Esophagus muscularis mucosa (tissue), 4 donors: ENCODE measurements around the gene SOX9. TPM values are rescaled to one million over a fixed set of nuclear protein-coding genes. Genes with fewer than 3 reads are reported as not detected.

Experiments
- DNase-seq: peaks from one replicate; pipeline ENCODE4 v3.0.0-alpha.2; 2017; ENCODE audit errors: extremely low spot score
- H3K27ac ChIP-seq, 4 donors: fragments of 200-600 bp; sonication (generic); replicated peaks in 1 of 4; 1 replicate in 3 of 4; 2 replicates in 1 of 4; pipeline ENCODE4 v1.5.1; 2016 to 2019; ENCODE audit warnings: mild to moderate bottlenecking in 1 of 4
- H3K27me3 ChIP-seq, 4 donors: fragments of 200-600 bp; sonication (generic); one replicate each; pipeline versions ENCODE4 v1.5.1 to v1.6.0; 2016 to 2019
- H3K36me3 ChIP-seq, 4 donors: fragments of 200-600 bp; sonication (generic); one replicate each; pipeline ENCODE4 v1.5.1; 2016 to 2019
- H3K4me1 ChIP-seq, 4 donors: fragments of 200-600 bp; sonication (generic); one replicate each; pipeline ENCODE4 v1.5.1; 2016 to 2019
- H3K4me3 ChIP-seq, 4 donors: fragments of 200-600 bp; sonication (generic); 1 replicate in 2 of 4; 2 replicates in 2 of 4; pipeline ENCODE4 v1.5.1; 2016 to 2019; ENCODE audit warnings: mild to moderate bottlenecking in 4 of 4, moderate library complexity in 1 of 4
- H3K9me3 ChIP-seq, 4 donors: fragments of 200-600 bp; sonication (generic); 1 replicate in 3 of 4; 2 replicates in 1 of 4; pipeline ENCODE4 v1.5.1; 2016 to 2019
- CTCF ChIP-seq, 3 experiments: fragments of 200-600 bp in 2 of 3; fragments of 450-650 bp in 1 of 3; sonication (generic) in 2 of 3; IDR thresholded peaks; one replicate each; pipeline ENCODE4 v1.5.1; 2017 to 2019; ENCODE audit warnings: antibody characterized with exemption in 3 of 3, mild to moderate bottlenecking in 2 of 3, moderate library complexity in 1 of 3
- EP300 ChIP-seq: sonication (generic); formaldehyde crosslinking; IDR thresholded peaks from one replicate; pipeline ENCODE4 v1.6.1; 2017; ENCODE audit warnings: antibody characterized with exemption
- POLR2A ChIP-seq: fragments of 450-650 bp; IDR thresholded peaks from one replicate; pipeline ENCODE4 v1.6.1; 2017; ENCODE audit warnings: antibody characterized with exemption, moderate library complexity, mild to moderate bottlenecking, low read depth
- POLR2AphosphoS5 ChIP-seq, 2 donors: sonication (generic); formaldehyde crosslinking; IDR thresholded peaks; one replicate each; pipeline ENCODE4 v1.6.1; 2017; ENCODE audit warnings: antibody characterized with exemption in 2 of 2
- WGBS: methylation state at CpG from one replicate; pipeline ENCODE4 v1.1.5; 2018; 5-methylcytosine and 5-hydroxymethylcytosine counted together
- intact Hi-C: fragments of 100-400 bp; cut with DNase I; formaldehyde crosslinking; loops from one replicate; pipeline ENCODE4 v1.15.1; 2023
- total RNA-seq, 4 donors: library from RNA; depleted of rRNA; stranded (reverse); fragments of >200 nt; gene quantifications; one replicate each; pipeline versions ENCODE4 v1.1.0 to v1.2.1, GENCODE V29; 2016

The SOX9 gene
- total RNA-seq, 4 donors from 2014 or later = 1.4 to 3.7 (median 1.9) TPM

- DNase-seq = no peak
- peaks cover 0 to 4% (median 0%) of the 10 kb centered on the region in 4 donors for H3K4me1 ChIP-seq
- no peaks in the 10 kb centered on the region for H3K9me3 ChIP-seq
- no peak overlapping the region for H3K4me3 ChIP-seq
- intact Hi-C loops = no loop called here
- WGBS = 91% methylated on average over 2 of the region's 2 CpGs
- H3K27me3 ChIP-seq = peaks cover 0 to 4% (median 0%) of the 10 kb centered on the region in 4 donors
- no peak overlapping the region for H3K27ac ChIP-seq
- TF ChIP-seq CTCF (IDR thresholded peaks at IDR 0.05) = no peak
- no peak for TF ChIP-seq EP300
- no peak for TF ChIP-seq POLR2A
- no peak for TF ChIP-seq POLR2AphosphoS5 (IDR thresholded peaks at IDR 0.05)
- no peaks in the 10 kb centered on the region for H3K36me3 ChIP-seq
Measured at GRCh38 chr17:72144101-72144500, 23.3 kb downstream of the SOX9 start.

DNA sequence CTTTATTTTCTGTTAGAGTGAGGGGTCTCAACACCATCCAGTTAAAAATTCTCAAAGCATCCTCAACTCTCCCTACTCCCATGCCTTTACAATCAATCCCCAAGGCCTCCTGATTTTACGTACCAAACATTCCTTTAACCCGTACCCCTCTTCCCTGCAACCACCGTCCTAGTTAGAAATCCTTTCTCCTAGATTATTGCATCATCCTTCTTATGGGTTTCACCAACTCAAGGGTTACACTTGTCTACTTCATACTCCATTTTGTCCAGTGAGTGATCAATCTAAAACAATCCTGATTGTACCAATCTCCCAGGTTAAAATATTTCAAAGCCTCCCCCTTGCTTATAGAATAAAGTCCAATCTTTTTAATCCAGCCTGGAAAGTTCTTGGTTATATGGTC, 24.7 kb downstream of the SOX9 start:
- Histone ChIP-seq H3K27ac (no peak overlapping the region), H3K9me3 (no peaks in the 10 kb centered on the region), H3K4me1 (peaks cover 0 to 4% (median 0%) of the 10 kb centered on the region in 4 donors), H3K27me3 (peaks cover 0 to 6% (median 0%) of the 10 kb centered on the region in 4 donors), H3K36me3 (no peaks in the 10 kb centered on the region), H3K4me3 (no peak overlapping the region)
- 87% methylated on average over 3 of the region's 3 CpGs for WGBS
- TF ChIP-seq POLR2A (no peak), EP300 (no peak), CTCF (IDR thresholded peaks at IDR 0.05) (no peak), POLR2AphosphoS5 (IDR thresholded peaks at IDR 0.05) (no peak)
- intact Hi-C loops = no loop called here
- no peak for DNase-seq

GRCh38 chr17:72145962-72146361, 25.1 kb downstream of the SOX9 start:
- TF ChIP-seq EP300 = no peak
- no peak for TF ChIP-seq CTCF (IDR thresholded peaks at IDR 0.05)
- TF ChIP-seq POLR2A = no peak
- TF ChIP-seq POLR2AphosphoS5 (IDR thresholded peaks at IDR 0.05) = no peak
- H3K9me3 ChIP-seq = no peaks in the 10 kb centered on the region
- peaks cover 0 to 6% (median 0%) of the 10 kb centered on the region in 4 donors for H3K27me3 ChIP-seq
- no peak overlapping the region for H3K27ac ChIP-seq
- 88% methylated on average over 2 of the region's 2 CpGs for WGBS
- intact Hi-C loops = no loop called here
- DNase-seq = no peak
- H3K4me1 ChIP-seq = peaks cover 0 to 4% (median under 1%) of the 10 kb centered on the region in 4 donors
- no peaks in the 10 kb centered on the region for H3K36me3 ChIP-seq
- no peak overlapping the region for H3K4me3 ChIP-seq

DNA sequence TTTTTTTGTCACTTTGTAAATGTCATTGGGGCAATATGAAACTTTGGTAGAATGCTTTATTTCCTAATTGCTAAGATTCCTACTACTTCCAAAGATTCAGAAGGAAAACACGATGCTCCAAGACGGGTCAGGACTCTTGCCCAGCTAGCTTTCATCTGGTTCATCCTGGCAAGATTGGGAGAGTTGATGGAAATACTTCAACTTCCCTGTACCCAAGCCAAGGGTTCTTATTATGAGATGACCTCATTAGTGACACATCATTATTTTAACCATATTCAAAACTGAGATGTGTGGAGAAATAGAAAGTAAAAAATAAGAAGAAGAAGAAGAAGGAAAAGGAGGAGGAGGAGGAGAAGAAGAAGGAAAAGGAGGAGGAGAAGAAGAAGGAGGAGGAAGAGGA, 25.6 kb downstream of the SOX9 start:
- no peaks in the 10 kb centered on the region for H3K9me3 ChIP-seq
- H3K4me3 ChIP-seq = no peak overlapping the region
- TF ChIP-seq POLR2AphosphoS5 (IDR thresholded peaks at IDR 0.05) = no peak
- TF ChIP-seq POLR2A = no peak
- no peak for TF ChIP-seq EP300
- TF ChIP-seq CTCF (IDR thresholded peaks at IDR 0.05) = no peak
- WGBS = 75% methylated on average over 2 of the region's 2 CpGs
- H3K27me3 ChIP-seq = peaks cover 0 to 6% (median 0%) of the 10 kb centered on the region in 4 donors
- intact Hi-C loops = no loop called here
- no peak for DNase-seq
- no peaks in the 10 kb centered on the region for H3K36me3 ChIP-seq
- no peak overlapping the region for H3K27ac ChIP-seq
- peaks cover 0 to 6% (median 4%) of the 10 kb centered on the region in 4 donors for H3K4me1 ChIP-seq
